HEK293 (cell line): ENCODE data around the gene ATP8A1.
A peak's percentile ranks its signal among the peaks of the same experiment; 100 is the strongest.

ENCODE experiments used
- GFI1B ChIP-seq: fragments of 450-650 bp; formaldehyde crosslinking; IDR thresholded peaks from 2 replicates; pipeline ENCODE4 v1.5.1; 2016; ENCODE audit warnings: missing biosample characterization, missing genetic modification characterization
- GLIS2 ChIP-seq: fragments of 450-650 bp; formaldehyde crosslinking; IDR thresholded peaks from 2 replicates; pipeline ENCODE4 v1.5.1; 2016; ENCODE audit warnings: missing biosample characterization, missing genetic modification characterization
- HOXD13 ChIP-seq: sonication (generic); formaldehyde crosslinking; IDR thresholded peaks from 2 replicates; pipeline ENCODE4 v1.8.0; 2022; ENCODE audit warnings: missing genetic modification reagents, borderline replicate concordance
- KLF10 ChIP-seq: fragments of 450-650 bp; IDR thresholded peaks from 2 replicates; pipeline ENCODE4 v1.5.1; 2018; ENCODE audit warnings: missing biosample characterization, mild to moderate bottlenecking, missing genetic modification characterization
- KLF9 ChIP-seq: fragments of 450-650 bp; formaldehyde crosslinking; IDR thresholded peaks from 2 replicates; pipeline ENCODE4 v1.5.1; 2016; ENCODE audit warnings: missing biosample characterization, missing genetic modification characterization, low read depth
- SP3 ChIP-seq: fragments of 450-650 bp; formaldehyde crosslinking; IDR thresholded peaks from 2 replicates; pipeline ENCODE4 v1.5.1; 2016; ENCODE audit warnings: missing biosample characterization, missing genetic modification characterization
- SP7 ChIP-seq: fragments of 450-650 bp; formaldehyde crosslinking; IDR thresholded peaks from 2 replicates; pipeline ENCODE4 v1.5.1; 2016; ENCODE audit warnings: missing biosample characterization, missing genetic modification characterization
- ZBTB17 ChIP-seq: fragments of 450-650 bp; formaldehyde crosslinking; IDR thresholded peaks from 2 replicates; pipeline ENCODE4 v1.5.1; 2016; ENCODE audit warnings: missing biosample characterization, missing genetic modification characterization
- ZBTB7A ChIP-seq: fragments of 450-650 bp; formaldehyde crosslinking; IDR thresholded peaks from 2 replicates; pipeline ENCODE4 v1.5.1; 2016; ENCODE audit warnings: low read depth, missing biosample characterization, missing genetic modification characterization
- ZBTB8A ChIP-seq: fragments of 450-650 bp; formaldehyde crosslinking; IDR thresholded peaks from 2 replicates; pipeline ENCODE4 v1.5.1; 2016; ENCODE audit warnings: missing biosample characterization, missing genetic modification characterization
- ZFHX2 ChIP-seq: fragments of 450-650 bp; formaldehyde crosslinking; conservative IDR thresholded peaks from 2 replicates; pipeline ENCODE4 v1.5.1; 2016; ENCODE audit warnings: missing biosample characterization, missing genetic modification characterization
- ZNF114 ChIP-seq: fragments of 450-650 bp; formaldehyde crosslinking; IDR thresholded peaks from 2 replicates; pipeline ENCODE4 v1.5.0; 2017; ENCODE audit warnings: missing biosample characterization, missing genetic modification characterization
- ZNF2 ChIP-seq: fragments of 450-650 bp; formaldehyde crosslinking; IDR thresholded peaks from 2 replicates; pipeline ENCODE4 v1.5.1; 2016; ENCODE audit warnings: missing biosample characterization, missing genetic modification characterization
- ZNF239 ChIP-seq: fragments of 450-650 bp; formaldehyde crosslinking; IDR thresholded peaks from 2 replicates; pipeline ENCODE4 v1.5.1; 2016; ENCODE audit warnings: missing biosample characterization, missing genetic modification characterization
- ZNF335 ChIP-seq: fragments of 450-650 bp; formaldehyde crosslinking; conservative IDR thresholded peaks from 2 replicates; pipeline ENCODE4 v1.5.1; 2016; ENCODE audit warnings: missing biosample characterization, missing genetic modification characterization
- ZNF341 ChIP-seq: fragments of 450-650 bp; formaldehyde crosslinking; IDR thresholded peaks from 2 replicates; pipeline ENCODE4; 2016; ENCODE audit warnings: low read depth, missing biosample characterization, missing genetic modification characterization
- ZNF37A ChIP-seq: fragments of 450-650 bp; IDR thresholded peaks from 2 replicates; pipeline ENCODE4 v1.5.1; 2018; ENCODE audit warnings: missing biosample characterization, missing genetic modification characterization
- ZNF404 ChIP-seq: fragments of 450-650 bp; formaldehyde crosslinking; IDR thresholded peaks from 2 replicates; pipeline ENCODE4 v1.5.1; 2017; ENCODE audit warnings: missing biosample characterization, missing genetic modification characterization
- ZNF416 ChIP-seq: fragments of 450-650 bp; formaldehyde crosslinking; IDR thresholded peaks from 2 replicates; pipeline ENCODE4 v1.5.1; 2016; ENCODE audit warnings: missing biosample characterization, missing genetic modification characterization
- ZNF501 ChIP-seq: fragments of 450-650 bp; formaldehyde crosslinking; IDR thresholded peaks from 2 replicates; pipeline ENCODE4 v1.5.1; 2016; ENCODE audit warnings: missing biosample characterization, missing genetic modification characterization
- ZNF561 ChIP-seq: fragments of 450-650 bp; IDR thresholded peaks from 2 replicates; pipeline ENCODE4 v1.5.1; 2018; ENCODE audit warnings: missing biosample characterization, missing genetic modification characterization, borderline replicate concordance
- ZNF600 ChIP-seq: fragments of 450-650 bp; formaldehyde crosslinking; IDR thresholded peaks from 2 replicates; pipeline ENCODE4 v1.5.1; 2016; ENCODE audit warnings: missing biosample characterization, missing genetic modification characterization
- ZNF610 ChIP-seq: fragments of 450-650 bp; formaldehyde crosslinking; IDR thresholded peaks from 2 replicates; pipeline ENCODE4 v1.5.1; 2016; ENCODE audit warnings: missing biosample characterization, missing genetic modification characterization, borderline replicate concordance
- ZNF629 ChIP-seq: fragments of 450-650 bp; formaldehyde crosslinking; IDR thresholded peaks from 2 replicates; pipeline ENCODE4 v1.5.1; 2017; ENCODE audit warnings: missing biosample characterization, missing genetic modification characterization
- ZNF677 ChIP-seq: fragments of 450-650 bp; IDR thresholded peaks from 2 replicates; pipeline ENCODE4 v1.5.0; 2018; ENCODE audit warnings: missing biosample characterization, mild to moderate bottlenecking, missing genetic modification characterization, moderate library complexity
- ZNF843 ChIP-seq: fragments of 450-650 bp; formaldehyde crosslinking; IDR thresholded peaks from 2 replicates; pipeline ENCODE4 v1.5.1; 2016; ENCODE audit warnings: missing biosample characterization, missing genetic modification characterization
- ZXDB ChIP-seq: fragments of 450-650 bp; formaldehyde crosslinking; IDR thresholded peaks from 2 replicates; pipeline ENCODE4 v1.5.1; 2016; ENCODE audit warnings: missing biosample characterization, missing genetic modification characterization
- TF ChIP-seq, protein P1 (sequence below): fragments of 450-650 bp; formaldehyde crosslinking; IDR thresholded peaks from 2 replicates; pipeline ENCODE4 v1.5.1; 2016; ENCODE audit warnings: missing biosample characterization, missing genetic modification characterization
- TF ChIP-seq, protein P2 (sequence below): fragments of 450-650 bp; formaldehyde crosslinking; IDR thresholded peaks from 2 replicates; pipeline ENCODE4 v1.5.1; 2017; ENCODE audit warnings: missing biosample characterization, mild to moderate bottlenecking, missing genetic modification characterization, moderate library complexity
- TF ChIP-seq, protein P3 (sequence below): fragments of 450-650 bp; IDR thresholded peaks from 2 replicates; pipeline ENCODE4 v1.5.1; 2018; ENCODE audit warnings: missing biosample characterization, missing genetic modification characterization
- TF ChIP-seq, protein P4 (sequence below): fragments of 450-650 bp; formaldehyde crosslinking; IDR thresholded peaks from 2 replicates; pipeline ENCODE4 v1.5.1; 2016; ENCODE audit warnings: missing biosample characterization, missing genetic modification characterization
- TF ChIP-seq, protein P5 (sequence below): fragments of 450-650 bp; formaldehyde crosslinking; conservative IDR thresholded peaks from 2 replicates; pipeline ENCODE4 v1.5.1; 2016; ENCODE audit warnings: low read depth, missing biosample characterization, missing genetic modification characterization

Gene ATP8A1

DNA sequence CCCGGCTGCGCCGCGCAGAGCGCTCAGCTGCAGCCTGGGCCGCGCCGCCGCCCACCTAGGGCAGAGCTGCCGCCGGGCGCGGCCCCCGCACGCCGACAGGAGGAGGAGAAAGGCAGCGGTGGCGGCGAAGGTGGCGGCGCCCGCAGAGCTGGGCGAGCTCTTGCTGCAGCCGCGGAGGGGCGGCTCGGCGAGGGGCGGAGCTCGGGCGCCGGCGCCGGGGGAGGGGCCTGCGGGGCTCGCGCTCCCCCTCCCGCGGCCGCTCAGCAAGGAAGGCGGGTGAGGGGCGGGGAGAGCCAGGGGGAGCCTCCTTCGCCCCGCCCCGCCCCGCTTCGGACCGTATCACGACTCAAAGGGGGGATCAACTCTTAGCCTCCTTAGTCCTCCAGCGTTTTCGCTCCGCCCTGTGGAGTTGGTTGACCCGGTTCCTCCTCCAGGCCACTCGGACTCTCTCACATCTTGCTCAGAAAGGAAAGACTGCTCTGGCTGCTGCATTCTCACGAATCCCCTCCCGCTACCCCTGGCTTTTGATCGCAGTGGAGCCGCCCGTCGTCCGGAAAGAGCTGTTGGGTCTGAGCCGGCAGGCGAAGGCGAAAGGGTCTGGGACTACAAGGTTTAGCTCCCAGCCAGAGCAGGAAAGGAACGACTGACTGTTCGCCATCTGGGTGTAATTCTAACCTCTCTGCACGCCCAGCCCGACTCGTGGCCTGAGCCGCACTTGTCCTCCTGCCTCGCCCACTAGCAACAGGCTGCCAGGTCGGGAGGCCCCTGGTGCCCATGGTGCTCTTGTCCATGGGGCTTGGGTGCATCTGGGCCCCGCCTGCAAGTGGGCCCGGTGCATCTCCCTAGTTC is at the start of gene ATP8A1 (continued):
- peak; percentile 46; the same call in 1 of the 2 replicates for TF ChIP-seq ZNF629 (tag by site-specific recombination)
- TF ChIP-seq ZNF843 (tag by site-specific recombination) = peak; percentile 25; the same call in 1 of the 2 replicates
- TF ChIP-seq ZNF37A (tag by site-specific recombination) = no peak
- TF ChIP-seq, protein P1, sequence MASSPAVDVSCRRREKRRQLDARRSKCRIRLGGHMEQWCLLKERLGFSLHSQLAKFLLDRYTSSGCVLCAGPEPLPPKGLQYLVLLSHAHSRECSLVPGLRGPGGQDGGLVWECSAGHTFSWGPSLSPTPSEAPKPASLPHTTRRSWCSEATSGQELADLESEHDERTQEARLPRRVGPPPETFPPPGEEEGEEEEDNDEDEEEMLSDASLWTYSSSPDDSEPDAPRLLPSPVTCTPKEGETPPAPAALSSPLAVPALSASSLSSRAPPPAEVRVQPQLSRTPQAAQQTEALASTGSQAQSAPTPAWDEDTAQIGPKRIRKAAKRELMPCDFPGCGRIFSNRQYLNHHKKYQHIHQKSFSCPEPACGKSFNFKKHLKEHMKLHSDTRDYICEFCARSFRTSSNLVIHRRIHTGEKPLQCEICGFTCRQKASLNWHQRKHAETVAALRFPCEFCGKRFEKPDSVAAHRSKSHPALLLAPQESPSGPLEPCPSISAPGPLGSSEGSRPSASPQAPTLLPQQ = peak; percentile 95
- TF ChIP-seq ZFHX2 = peak; percentile 59
- 0 out of 2 replicates have a peak, but pooled peaks have one; percentile 67 for TF ChIP-seq ZNF561
- no peak for TF ChIP-seq HOXD13 (CRISPR knock-in tag)
- peak; percentile 71 for TF ChIP-seq ZXDB (tag by site-specific recombination)
- TF ChIP-seq, protein P2, sequence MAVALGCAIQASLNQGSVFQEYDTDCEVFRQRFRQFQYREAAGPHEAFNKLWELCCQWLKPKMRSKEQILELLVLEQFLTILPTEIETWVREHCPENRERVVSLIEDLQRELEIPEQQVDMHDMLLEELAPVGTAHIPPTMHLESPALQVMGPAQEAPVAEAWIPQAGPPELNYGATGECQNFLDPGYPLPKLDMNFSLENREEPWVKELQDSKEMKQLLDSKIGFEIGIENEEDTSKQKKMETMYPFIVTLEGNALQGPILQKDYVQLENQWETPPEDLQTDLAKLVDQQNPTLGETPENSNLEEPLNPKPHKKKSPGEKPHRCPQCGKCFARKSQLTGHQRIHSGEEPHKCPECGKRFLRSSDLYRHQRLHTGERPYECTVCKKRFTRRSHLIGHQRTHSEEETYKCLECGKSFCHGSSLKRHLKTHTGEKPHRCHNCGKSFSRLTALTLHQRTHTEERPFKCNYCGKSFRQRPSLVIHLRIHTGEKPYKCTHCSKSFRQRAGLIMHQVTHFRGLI = no peak
- no peak for TF ChIP-seq ZNF404 (tag by site-specific recombination)
- peak; percentile 83 for TF ChIP-seq KLF10 (tag by site-specific recombination)
- no peak for TF ChIP-seq GFI1B (tag by site-specific recombination)
- TF ChIP-seq, protein P3, sequence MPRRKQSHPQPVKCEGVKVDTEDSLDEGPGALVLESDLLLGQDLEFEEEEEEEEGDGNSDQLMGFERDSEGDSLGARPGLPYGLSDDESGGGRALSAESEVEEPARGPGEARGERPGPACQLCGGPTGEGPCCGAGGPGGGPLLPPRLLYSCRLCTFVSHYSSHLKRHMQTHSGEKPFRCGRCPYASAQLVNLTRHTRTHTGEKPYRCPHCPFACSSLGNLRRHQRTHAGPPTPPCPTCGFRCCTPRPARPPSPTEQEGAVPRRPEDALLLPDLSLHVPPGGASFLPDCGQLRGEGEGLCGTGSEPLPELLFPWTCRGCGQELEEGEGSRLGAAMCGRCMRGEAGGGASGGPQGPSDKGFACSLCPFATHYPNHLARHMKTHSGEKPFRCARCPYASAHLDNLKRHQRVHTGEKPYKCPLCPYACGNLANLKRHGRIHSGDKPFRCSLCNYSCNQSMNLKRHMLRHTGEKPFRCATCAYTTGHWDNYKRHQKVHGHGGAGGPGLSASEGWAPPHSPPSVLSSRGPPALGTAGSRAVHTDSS (tag by site-specific recombination) = no peak
- TF ChIP-seq ZNF610 = 0 out of 2 replicates have a peak, but pooled peaks have one; percentile 69
- TF ChIP-seq ZBTB8A (tag by site-specific recombination) = peak; percentile 86
- TF ChIP-seq ZNF2 (tag by site-specific recombination) = 0 out of 2 replicates have a peak, but pooled peaks have one; percentile 53
- peak; percentile 29; the same call in 1 of the 2 replicates for TF ChIP-seq GLIS2
- TF ChIP-seq ZNF416 (tag by site-specific recombination) = no peak
- peak; percentile 86 for TF ChIP-seq SP3 (tag by site-specific recombination)
- no peak for TF ChIP-seq ZNF677
- peak; percentile 96 for TF ChIP-seq ZNF600 (tag by site-specific recombination)
- TF ChIP-seq ZNF341 (tag by site-specific recombination) = 0 out of 2 replicates have a peak, but pooled peaks have one; percentile 10
- TF ChIP-seq ZNF239 = no peak
- TF ChIP-seq ZNF501 (tag by site-specific recombination) = peak; percentile 78
- TF ChIP-seq, protein P4, sequence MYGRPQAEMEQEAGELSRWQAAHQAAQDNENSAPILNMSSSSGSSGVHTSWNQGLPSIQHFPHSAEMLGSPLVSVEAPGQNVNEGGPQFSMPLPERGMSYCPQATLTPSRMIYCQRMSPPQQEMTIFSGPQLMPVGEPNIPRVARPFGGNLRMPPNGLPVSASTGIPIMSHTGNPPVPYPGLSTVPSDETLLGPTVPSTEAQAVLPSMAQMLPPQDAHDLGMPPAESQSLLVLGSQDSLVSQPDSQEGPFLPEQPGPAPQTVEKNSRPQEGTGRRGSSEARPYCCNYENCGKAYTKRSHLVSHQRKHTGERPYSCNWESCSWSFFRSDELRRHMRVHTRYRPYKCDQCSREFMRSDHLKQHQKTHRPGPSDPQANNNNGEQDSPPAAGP = peak; percentile 85
- peak; percentile 89 for TF ChIP-seq ZBTB17 (tag by site-specific recombination)
- TF ChIP-seq, protein P5, sequence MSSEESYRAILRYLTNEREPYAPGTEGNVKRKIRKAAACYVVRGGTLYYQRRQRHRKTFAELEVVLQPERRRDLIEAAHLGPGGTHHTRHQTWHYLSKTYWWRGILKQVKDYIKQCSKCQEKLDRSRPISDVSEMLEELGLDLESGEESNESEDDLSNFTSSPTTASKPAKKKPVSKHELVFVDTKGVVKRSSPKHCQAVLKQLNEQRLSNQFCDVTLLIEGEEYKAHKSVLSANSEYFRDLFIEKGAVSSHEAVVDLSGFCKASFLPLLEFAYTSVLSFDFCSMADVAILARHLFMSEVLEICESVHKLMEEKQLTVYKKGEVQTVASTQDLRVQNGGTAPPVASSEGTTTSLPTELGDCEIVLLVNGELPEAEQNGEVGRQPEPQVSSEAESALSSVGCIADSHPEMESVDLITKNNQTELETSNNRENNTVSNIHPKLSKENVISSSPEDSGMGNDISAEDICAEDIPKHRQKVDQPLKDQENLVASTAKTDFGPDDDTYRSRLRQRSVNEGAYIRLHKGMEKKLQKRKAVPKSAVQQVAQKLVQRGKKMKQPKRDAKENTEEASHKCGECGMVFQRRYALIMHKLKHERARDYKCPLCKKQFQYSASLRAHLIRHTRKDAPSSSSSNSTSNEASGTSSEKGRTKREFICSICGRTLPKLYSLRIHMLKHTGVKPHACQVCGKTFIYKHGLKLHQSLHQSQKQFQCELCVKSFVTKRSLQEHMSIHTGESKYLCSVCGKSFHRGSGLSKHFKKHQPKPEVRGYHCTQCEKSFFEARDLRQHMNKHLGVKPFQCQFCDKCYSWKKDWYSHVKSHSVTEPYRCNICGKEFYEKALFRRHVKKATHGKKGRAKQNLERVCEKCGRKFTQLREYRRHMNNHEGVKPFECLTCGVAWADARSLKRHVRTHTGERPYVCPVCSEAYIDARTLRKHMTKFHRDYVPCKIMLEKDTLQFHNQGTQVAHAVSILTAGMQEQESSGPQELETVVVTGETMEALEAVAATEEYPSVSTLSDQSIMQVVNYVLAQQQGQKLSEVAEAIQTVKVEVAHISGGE = peak; percentile 40; the same call in 1 of the 2 replicates
- peak; percentile 26 for TF ChIP-seq KLF9 (tag by site-specific recombination)
- TF ChIP-seq ZNF335 (tag by site-specific recombination) = peak; percentile 81
- TF ChIP-seq ZBTB7A = 0 out of 2 replicates have a peak, but pooled peaks have one; percentile 65
- peak; percentile 74 for TF ChIP-seq SP7 (tag by site-specific recombination)
- TF ChIP-seq ZNF114 (tag by site-specific recombination) = no peak
